ENCODE data around the gene KEL.

Gene KEL

DNA sequence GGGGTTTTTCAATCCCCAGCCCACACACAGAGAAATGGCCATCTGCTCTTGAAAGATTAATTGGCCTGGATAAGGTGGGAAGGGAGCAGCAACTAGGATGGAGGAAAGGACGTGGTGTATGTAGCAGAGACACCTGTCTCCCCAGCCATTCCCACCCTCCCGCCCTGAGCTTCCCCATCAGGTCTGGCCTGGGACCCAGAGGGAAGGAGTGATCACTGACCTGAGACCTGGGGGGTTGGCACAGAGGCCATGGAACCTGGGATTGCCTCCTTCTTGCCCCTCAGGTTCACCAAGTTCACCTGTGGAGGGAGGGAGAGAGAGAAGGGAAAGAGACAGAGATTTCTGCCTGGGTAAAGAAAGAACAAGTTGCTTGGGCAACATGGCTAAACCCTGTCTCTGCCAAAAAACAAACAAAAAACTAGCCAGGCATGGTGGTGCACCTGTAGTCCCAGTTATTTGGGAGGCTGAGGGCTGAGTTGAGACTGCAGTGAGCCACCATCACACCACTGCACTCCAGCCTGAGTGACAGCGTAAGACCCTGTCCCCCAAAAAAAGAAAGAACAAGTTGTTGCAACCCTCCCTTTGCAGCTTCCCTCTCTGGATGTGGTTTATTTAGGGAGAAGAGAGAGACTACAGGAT lies 65.3 kb downstream of the KEL start:
- DNase-seq: no peak

DNA sequence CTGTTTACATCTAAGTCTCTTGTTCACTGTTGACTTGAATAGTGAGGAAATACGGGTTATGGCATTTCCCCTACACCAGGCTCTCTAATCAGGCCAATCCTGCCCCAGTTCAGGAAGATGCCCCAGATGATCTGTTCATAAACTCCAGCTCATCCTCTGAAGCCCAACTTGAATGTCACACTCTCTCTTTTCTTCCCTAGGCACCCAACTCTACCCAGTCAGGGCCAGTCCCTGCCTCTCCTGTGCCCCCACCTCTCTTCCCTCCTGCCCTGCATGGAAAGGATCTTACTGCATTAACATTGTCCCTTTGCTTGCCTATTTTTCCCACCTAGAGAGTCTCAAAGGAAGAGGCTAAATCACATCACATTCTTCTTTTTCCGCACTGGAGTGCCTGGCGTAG lies 66.0 kb downstream of the KEL start:
- DNase-seq: no peak

DNA sequence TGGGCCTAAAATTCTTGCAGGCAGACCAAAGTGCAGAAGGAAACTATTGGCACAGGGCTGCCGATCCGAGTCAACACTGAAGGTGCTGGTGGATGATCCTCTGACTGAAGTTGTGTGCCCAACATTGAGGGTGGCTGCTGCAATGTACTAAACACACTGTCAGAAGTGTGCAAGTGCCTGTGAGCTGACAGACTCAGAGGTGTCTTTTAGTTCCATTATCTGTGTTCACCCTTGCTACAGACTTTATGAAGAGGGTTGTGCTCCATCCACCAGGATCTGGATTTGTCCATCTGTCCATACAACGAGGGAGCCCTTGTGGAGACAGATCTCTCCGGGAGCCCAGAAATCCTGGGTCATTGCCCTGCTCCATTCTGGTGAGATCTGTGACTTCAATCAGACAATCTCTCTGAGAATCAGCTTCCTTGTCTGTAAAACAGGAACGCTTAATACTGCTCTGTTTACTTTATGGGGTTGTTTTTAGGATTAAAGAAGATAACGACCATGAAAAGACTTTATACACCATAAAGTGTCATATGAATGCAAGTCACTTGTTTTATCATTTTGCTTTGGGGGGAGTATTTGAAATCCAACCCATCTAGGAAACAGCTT lies 67.1 kb downstream of the KEL start:
- DNase-seq: no peak

DNA sequence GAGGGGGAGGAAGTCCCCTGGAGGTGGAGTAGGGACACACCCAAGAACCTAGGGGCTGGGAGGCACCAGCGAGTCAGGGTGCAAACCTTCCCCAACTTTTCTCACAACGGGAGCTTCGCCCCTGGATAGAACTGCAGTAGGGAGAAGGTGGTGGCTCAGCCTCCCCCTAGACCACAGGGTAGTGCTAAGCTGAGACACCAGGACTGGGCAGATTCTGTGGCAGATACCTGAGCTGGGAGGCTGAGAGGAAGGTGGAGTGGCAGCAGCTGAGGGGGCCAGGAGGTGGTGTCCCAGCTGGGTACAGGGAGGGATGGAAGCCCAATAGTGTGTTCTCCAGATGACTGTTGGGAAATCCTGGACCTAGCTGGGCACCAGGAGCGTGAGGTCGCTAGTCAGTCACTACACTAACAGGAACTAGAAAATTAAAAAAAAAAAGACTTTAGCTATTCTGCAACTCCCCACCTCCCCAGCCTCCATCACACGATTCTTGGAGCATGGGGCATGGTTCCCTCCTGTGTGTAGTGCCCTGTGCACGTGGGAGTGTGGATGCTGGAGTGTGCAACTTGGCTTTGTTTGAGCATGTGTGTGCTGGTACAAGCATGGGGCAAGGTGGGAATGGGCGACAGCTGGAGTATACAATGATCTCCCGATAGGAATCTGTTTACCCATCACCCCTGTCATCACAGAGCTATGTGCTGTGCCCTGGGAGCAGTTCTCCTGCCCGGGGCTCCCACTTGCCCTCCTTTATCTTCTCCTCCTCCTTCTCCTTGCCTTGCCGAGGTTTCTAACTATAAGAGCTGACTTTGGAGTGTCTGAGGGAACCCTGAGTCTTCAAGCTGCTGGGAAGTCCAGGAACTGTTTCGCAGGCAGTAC lies 67.8 kb downstream of the KEL start:
- no peak for DNase-seq

DNA sequence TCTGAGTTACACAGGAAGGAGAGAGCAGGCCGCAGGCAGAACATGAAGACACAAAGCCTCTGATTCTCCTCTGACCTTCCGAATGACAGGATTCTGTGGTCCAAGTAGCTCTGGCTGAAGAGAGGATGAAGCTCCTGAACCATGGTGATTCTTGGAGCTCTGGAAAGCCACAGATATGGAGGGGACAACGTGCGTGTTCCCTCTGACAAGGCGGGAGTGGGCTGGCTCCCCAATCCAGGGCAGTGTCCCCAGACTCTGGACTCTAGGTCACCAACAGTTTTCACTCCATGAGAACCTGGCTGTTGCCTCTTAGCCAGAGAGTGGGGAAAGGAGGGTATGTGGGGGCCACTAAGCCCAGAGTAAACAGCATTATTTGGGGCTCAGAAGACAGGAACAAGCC lies 69.2 kb downstream of the KEL start:
- DNase-seq: no peak

DNA sequence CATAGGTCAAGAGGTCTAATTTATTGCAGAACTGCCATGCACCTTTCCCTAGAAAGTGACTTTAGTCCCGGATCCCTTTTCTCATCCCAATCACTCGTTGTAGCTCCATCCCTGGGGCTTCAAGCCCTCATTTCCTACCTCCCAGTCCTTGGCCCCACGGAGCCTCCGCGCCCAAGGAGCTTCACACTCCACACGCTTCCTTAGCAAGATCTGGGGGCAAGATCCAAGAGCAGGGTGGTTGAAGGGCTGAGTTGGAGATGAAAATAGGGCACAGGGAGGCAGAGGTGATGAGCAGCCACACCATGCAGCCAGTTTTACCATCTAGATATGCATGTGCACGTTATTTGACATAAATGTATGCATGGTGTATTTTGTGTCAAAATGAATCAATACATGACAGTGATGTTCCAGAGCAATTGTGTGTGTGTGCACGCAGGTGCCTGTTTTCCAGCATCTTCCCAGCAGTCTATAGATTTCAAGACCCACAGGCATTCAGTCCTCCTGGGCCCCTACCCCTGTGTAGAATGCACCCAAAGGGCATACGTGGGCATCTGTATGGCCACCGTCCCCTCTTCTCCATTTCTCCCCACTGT lies 70.6 kb downstream of the KEL start:
- no peak for DNase-seq
